HCT116 (cell line): ENCODE measurements around the gene NCOA5.

ENCODE experiments used
- CTCF ChIP-seq, 3 experiments: fragments of 200-600 bp in 1 of 3; sonication (generic) in 1 of 3; IDR thresholded peaks in 2 of 3; conservative IDR thresholded peaks in 1 of 3; 2 replicates each; pipeline ENCODE4 v1.5.1; 2012 to 2017; ENCODE audit warnings: low read depth in 2 of 3, low read length in 2 of 3, antibody characterized with exemption in 1 of 3, borderline replicate concordance in 1 of 3, control low read depth in 1 of 3, mild to moderate bottlenecking in 1 of 3, mixed read lengths in 1 of 3, mixed run types in 1 of 3, moderate library complexity in 1 of 3; ENCODE audit not compliant: insufficient read depth in 1 of 3
- EZH2 ChIP-seq: fragments of 200-600 bp; sonication (generic); IDR thresholded peaks from 2 replicates; pipeline ENCODE4 v1.6.1; 2017; ENCODE audit warnings: antibody characterized with exemption, mixed run types
- MAX ChIP-seq: IDR thresholded peaks from 2 replicates; pipeline ENCODE4 v1.6.1; 2012
- POLR2A ChIP-seq: IDR thresholded peaks from 2 replicates; pipeline ENCODE4 v1.7.0; 2011; ENCODE audit warnings: borderline replicate concordance; ENCODE audit not compliant: insufficient read depth, insufficient read length; ENCODE audit errors: extremely low read depth
- REST ChIP-seq: IDR thresholded peaks from 2 replicates; pipeline ENCODE4 v1.6.1; 2012; ENCODE audit warnings: low read depth
- SIN3A ChIP-seq: IDR thresholded peaks from 2 replicates; pipeline ENCODE4 v1.6.1; 2012; ENCODE audit warnings: low read depth
- YY1 ChIP-seq: IDR thresholded peaks from 2 replicates; pipeline ENCODE4 v1.6.1; 2011; ENCODE audit warnings: low read length, low read depth, moderate library complexity, mild to moderate bottlenecking; ENCODE audit not compliant: insufficient replicate concordance; ENCODE audit errors: extremely low read depth
- ZFX ChIP-seq: fragments of 450-650 bp; IDR thresholded peaks from 2 replicates; pipeline ENCODE4 v1.6.1; 2017

- no peak for TF ChIP-seq EZH2
- TF ChIP-seq ZFX = no peak
- TF ChIP-seq REST = no peak
- TF ChIP-seq CTCF (IDR thresholded peaks at IDR 0.05 in 2 of 3, conservative IDR thresholded peaks at IDR 0.05 in 1 of 3; ENCODE audit: borderline replicate concordance in 1 of 3, insufficient read depth in 1 of 3, low read depth in 2 of 3, low read length in 2 of 3) = peak; percentile 47 to 84 (median 78); a peak in 5 of 6 replicates
- no peak for TF ChIP-seq MAX
- no peak for TF ChIP-seq YY1
- no peak for TF ChIP-seq SIN3A
- TF ChIP-seq POLR2A = no peak
Measured at GRCh38 chr20:46128310-46129151, 38.8 kb upstream of the NCOA5 start.
